HL-60 (cell line): ENCODE results near the gene PBRM1.
"Not testable (repeated sequence)": the region's sequence is repeated elsewhere in the genome, so short reads cannot be mapped to it uniquely, and the experiment has no call there.

Experiments
- DNase-seq, 2 experiments: peaks; one replicate each; pipeline ENCODE4 v3.0.0-alpha.2; 2010 to 2020; ENCODE audit warnings: low read depth in 1 of 2, low spot score in 1 of 2
- H3K27ac ChIP-seq: fragments of 250-450 bp; sonication (Bioruptor Pico); replicated peaks from 2 replicates; pipeline ENCODE4 v1.5.1; 2020; ENCODE audit warnings: mild to moderate bottlenecking, moderate library complexity
- H3K27me3 ChIP-seq: fragments of 250-450 bp; sonication (Bioruptor Pico); 2 replicates; pipeline ENCODE4 v1.5.1; 2021; ENCODE audit warnings: mild to moderate bottlenecking, moderate library complexity; ENCODE audit not compliant: insufficient read depth, poor library complexity, severe bottlenecking
- H3K4me3 ChIP-seq: replicated peaks from 2 replicates; pipeline ENCODE4 v1.5.1; 2011; ENCODE audit warnings: mild to moderate bottlenecking, control low read depth, low read length; ENCODE audit not compliant: insufficient read depth
- CTCF ChIP-seq: IDR thresholded peaks from one replicate; pipeline ENCODE4 v1.5.1; 2011; ENCODE audit warnings: low read length, control low read depth, inconsistent platforms; ENCODE audit not compliant: insufficient read depth
- GABPA ChIP-seq: IDR thresholded peaks from 2 replicates; pipeline ENCODE4 v1.6.1; 2012; ENCODE audit warnings: low read depth
- POLR2AphosphoS5 ChIP-seq: IDR thresholded peaks from 2 replicates; pipeline ENCODE4 v1.6.1; 2012; ENCODE audit warnings: low read depth
- REST ChIP-seq: IDR thresholded peaks from 2 replicates; pipeline ENCODE4 v1.6.1; 2012; ENCODE audit warnings: low read depth; ENCODE audit not compliant: insufficient replicate concordance
- SPI1 ChIP-seq: IDR thresholded peaks from 2 replicates; pipeline ENCODE4 v1.6.1; 2012; ENCODE audit warnings: low read depth, mild to moderate bottlenecking, borderline replicate concordance

The PBRM1 gene

GRCh38 chr3:52528586-52529375 lies 156.9 kb downstream of the PBRM1 start:
- TF ChIP-seq POLR2AphosphoS5 = no peak
- TF ChIP-seq REST = no peak
- H3K4me3 ChIP-seq = no peak overlapping the region
- H3K27ac ChIP-seq = no peak overlapping the region
- no peaks in the 10 kb centered on the region for H3K27me3 ChIP-seq
- no peak for DNase-seq

- TF ChIP-seq REST (no peak), CTCF (no peak), SPI1 (no peak), GABPA (no peak), POLR2AphosphoS5 (no peak)
- Histone ChIP-seq H3K4me3 (no peak overlapping the region), H3K27ac (no peak overlapping the region), H3K27me3 (no peaks in the 10 kb centered on the region)
- no peak for DNase-seq
Measured at GRCh38 chr3:52527732-52528585, 157.8 kb downstream of the PBRM1 start.

DNA sequence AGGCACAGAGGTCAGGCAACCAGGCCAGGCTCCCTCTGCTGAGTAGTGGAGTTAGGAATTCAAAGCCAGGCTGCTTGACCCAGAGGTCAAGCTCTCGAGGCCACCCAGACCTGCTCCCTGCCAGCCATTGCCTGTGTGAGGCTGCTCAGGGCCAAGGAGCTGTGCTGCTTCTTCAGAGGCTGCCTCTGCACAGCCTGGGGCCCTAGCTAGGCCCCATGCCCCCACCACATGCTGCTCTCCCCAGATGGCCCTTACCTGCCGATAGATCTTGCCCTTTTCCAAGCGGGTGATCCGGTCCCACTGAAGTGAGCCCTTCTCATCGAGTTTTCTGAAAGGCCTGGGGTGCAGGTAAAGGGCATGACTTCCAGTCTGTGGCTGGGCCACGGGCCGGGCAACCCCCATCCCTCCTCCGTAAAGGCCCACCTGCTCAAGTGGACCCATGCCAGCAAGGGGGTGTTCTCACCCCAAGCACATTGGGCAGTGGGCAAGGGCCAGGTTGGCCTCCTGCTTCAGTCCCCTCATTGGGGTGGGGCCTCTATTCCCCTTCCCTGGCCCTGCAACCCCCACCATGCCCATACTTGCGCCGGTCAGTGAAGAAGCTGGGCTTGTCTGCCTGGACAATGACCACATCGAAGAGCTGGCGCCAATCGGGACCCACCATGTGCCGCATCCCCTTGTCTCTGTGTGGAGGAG lies 158.5 kb downstream of the PBRM1 start:
- TF ChIP-seq GABPA = no peak
- no peak for TF ChIP-seq REST
- TF ChIP-seq CTCF = no peak
- no peak for TF ChIP-seq POLR2AphosphoS5
- TF ChIP-seq SPI1 = no peak
- Histone ChIP-seq H3K27ac (no peak overlapping the region), H3K4me3 (no peak overlapping the region), H3K27me3 (no peaks in the 10 kb centered on the region)
- DNase-seq = no peak

- DNase-seq, H3K27ac ChIP-seq, H3K4me3 ChIP-seq: not testable (repeated sequence)
Measured at GRCh38 chr3:52526671-52527038, 159.1 kb downstream of the PBRM1 start.

More at GRCh38 chr3:52526671-52527038, 159.1 kb downstream of the PBRM1 start:
- not testable (repeated sequence) for H3K27me3 ChIP-seq
